Endothelial cell of umbilical vein (primary cell): Measurements from ENCODE around the gene PRKAR1B. TPM values are rescaled to one million over a fixed set of nuclear protein-coding genes. Genes with fewer than 3 reads are reported as not detected.
"Not testable (repeated sequence)": the region's sequence is repeated elsewhere in the genome, so short reads cannot be mapped to it uniquely, and the experiment has no call there.

Source experiments
- BruUV-seq: library from RNA; stranded (reverse); fragments of 400-500 nt; replicated peaks from 2 replicates; lab custom pipeline; 2021; lab: Mats Ljungman, UMichigan
- CTCF ChIA-PET: fragments of 300-600, 350-600 bp; sonication (Branson Sonifier 250); formaldehyde crosslinking; loops from one replicate; lab custom pipeline; 2021; ENCODE audit warnings: antibody characterized with exemption, inconsistent platforms; lab: Charles Lee
- POLR2A ChIA-PET: fragments of 300-600, 350-600 bp; sonication (Branson Sonifier 250); formaldehyde crosslinking; loops from one replicate; lab custom pipeline; 2021; ENCODE audit warnings: antibody characterized with exemption, inconsistent platforms; lab: Charles Lee
- DNase-seq: peaks from one replicate; pipeline ENCODE4 v3.0.0-alpha.2; 2011; ENCODE audit warnings: low read depth, low spot score
- FAIRE-seq: peaks from 2 replicates; lab custom pipeline; 2011; peaks lifted over from hg19 to GRCh38; lab: Jason Lieb, UNC
- H2AFZ ChIP-seq: 2 replicates; pipeline ENCODE4 v1.6.0; 2012; ENCODE audit warnings: low read depth, low read length, control low read depth, inconsistent platforms
- H3K27ac ChIP-seq: 2 replicates; pipeline ENCODE4 v1.5.1; 2011; ENCODE audit warnings: low read depth, mild to moderate bottlenecking, control low read depth, low read length, moderate library complexity; ENCODE audit not compliant: insufficient read depth
- H3K27me3 ChIP-seq, 2 experiments: 2 replicates each; pipeline versions ENCODE4 v1.6.0 to v1.6.1; 2011; ENCODE audit warnings: low read length in 2 of 2, mixed read lengths in 1 of 2; ENCODE audit not compliant: control insufficient read depth in 2 of 2, insufficient read depth in 2 of 2
- H3K36me3 ChIP-seq, 2 experiments: 2 replicates in 1 of 2; 3 replicates in 1 of 2; pipeline ENCODE4 v1.5.1; 2011; ENCODE audit warnings: low read length in 2 of 2, mild to moderate bottlenecking in 1 of 2, moderate library complexity in 1 of 2; ENCODE audit not compliant: control insufficient read depth in 2 of 2, insufficient read depth in 2 of 2; ENCODE audit errors: extremely low read depth in 1 of 2
- H3K4me1 ChIP-seq: 3 replicates; pipeline ENCODE4 v1.5.1; 2011; ENCODE audit warnings: mild to moderate bottlenecking, low read length; ENCODE audit not compliant: control insufficient read depth, insufficient read depth; ENCODE audit errors: extremely low read depth
- H3K4me2 ChIP-seq: 2 replicates; pipeline ENCODE4 v1.6.1; 2011; ENCODE audit warnings: low read length, control low read depth, mixed read lengths; ENCODE audit not compliant: insufficient read depth
- H3K4me3 ChIP-seq, 3 experiments: fragments of 200-600 bp in 1 of 3; sonication (generic), shearing (Covaris generic) in 1 of 3; replicated peaks in 1 of 3; 2 replicates each; pipeline ENCODE4 v1.5.1; 2011 to 2016; ENCODE audit warnings: control low read depth in 3 of 3, low read length in 3 of 3, mild to moderate bottlenecking in 2 of 3, inconsistent platforms in 1 of 3, low read depth in 1 of 3, moderate library complexity in 1 of 3; ENCODE audit not compliant: insufficient read depth in 1 of 3
- H3K79me2 ChIP-seq: 2 replicates; pipeline ENCODE4 v1.6.0; 2012; ENCODE audit warnings: low read length, inconsistent platforms; ENCODE audit not compliant: control insufficient read depth, insufficient read depth
- H3K9ac ChIP-seq: replicated peaks from 2 replicates; pipeline ENCODE3; 2011; ENCODE audit warnings: low read length, control low read depth; ENCODE audit not compliant: insufficient read depth; ENCODE audit errors: extremely low read depth
- H3K9me1 ChIP-seq: replicated peaks from 3 replicates; pipeline ENCODE4 v1.6.0; 2011; ENCODE audit warnings: mild to moderate bottlenecking, low read length; ENCODE audit not compliant: control insufficient read depth, insufficient read depth; ENCODE audit errors: extremely low read depth
- H3K9me3 ChIP-seq: replicated peaks from 2 replicates; pipeline ENCODE4 v1.5.1; 2012; ENCODE audit warnings: low read length, inconsistent platforms; ENCODE audit not compliant: control insufficient read depth, insufficient read depth
- H4K20me1 ChIP-seq: replicated peaks from 2 replicates; pipeline ENCODE3; 2011; ENCODE audit warnings: mild to moderate bottlenecking, low read length; ENCODE audit not compliant: control insufficient read depth, insufficient read depth; ENCODE audit errors: extremely low read depth
- CTCF ChIP-seq, 2 donors: IDR thresholded peaks; 1 replicate in 1 of 2; 2 replicates in 1 of 2; pipeline ENCODE4 v1.5.1; 2011; ENCODE audit warnings: low read length in 2 of 2, mild to moderate bottlenecking in 2 of 2, moderate library complexity in 2 of 2, control low read depth in 1 of 2, inconsistent platforms in 1 of 2, low read depth in 1 of 2; ENCODE audit not compliant: insufficient read depth in 1 of 2; ENCODE audit errors: extremely low read depth in 1 of 2
- FOS ChIP-seq: IDR thresholded peaks from 2 replicates; pipeline ENCODE4 v1.6.1; 2011; ENCODE audit warnings: mild to moderate bottlenecking, low read length, moderate library complexity, borderline replicate concordance; ENCODE audit not compliant: insufficient read depth
- GATA2 ChIP-seq: IDR thresholded peaks from 2 replicates; pipeline ENCODE4 v1.7.0; 2011; ENCODE audit warnings: low read depth, mild to moderate bottlenecking, moderate library complexity, mixed read lengths, low read length; ENCODE audit not compliant: insufficient read length, insufficient read depth
- JUN ChIP-seq: IDR thresholded peaks from 2 replicates; pipeline ENCODE4 v1.6.1; 2011; ENCODE audit warnings: borderline replicate concordance, low read depth; ENCODE audit not compliant: insufficient read length, insufficient read depth
- MYC ChIP-seq: IDR thresholded peaks from one replicate; pipeline ENCODE4 v1.6.1; 2011; ENCODE audit warnings: mild to moderate bottlenecking, low read depth, low read length
- POLR2A ChIP-seq: IDR thresholded peaks from 2 replicates; pipeline ENCODE4 v1.6.1; 2012; ENCODE audit warnings: low read depth, mild to moderate bottlenecking, control low read depth, low read length
- POLR2AphosphoS5 ChIP-seq: IDR thresholded peaks from 2 replicates; pipeline ENCODE4 v1.6.1; 2012; ENCODE audit warnings: low read depth, mild to moderate bottlenecking, control low read depth, low read length, moderate library complexity; ENCODE audit not compliant: insufficient read depth
- dilution Hi-C: fragments of 300-500 bp; cut with MboI; formaldehyde crosslinking; loops from one replicate; pipeline ENCODE4 v1.15.0; 2019; ENCODE audit warnings: low sequenced_read_pairs; ENCODE audit not compliant: extremely low pct_ligation_motif_present
- intact Hi-C: fragments of 100-400 bp; cut with micrococcal nuclease; formaldehyde crosslinking; loops from one replicate; pipeline ENCODE4 v1.10.0; 2022
- polyA plus RNA-seq, 4 experiments: library from polyadenylated mRNA; depleted of rRNA in 3 of 4; stranded (reverse) in 3 of 4; unstranded in 1 of 4; fragments of >200 nt; gene quantifications; 2 replicates each; pipeline versions ENCODE4 v1.2.1 to v1.2.3, GENCODE V29; 2011 to 2012; ENCODE audit warnings: missing spikeins in 1 of 4
- total RNA-seq: library from RNA; stranded (reverse); gene quantifications from 2 replicates; pipeline ENCODE4 v1.2.3, GENCODE V29; 2021
- TF ChIP-seq, protein P1 (sequence below): IDR thresholded peaks from 2 replicates; pipeline ENCODE4 v1.6.1; 2011; ENCODE audit not compliant: insufficient read depth, insufficient read length

The PRKAR1B gene
- total and polyA plus RNA-seq, 2 donors (not counting 3 experiments of a cell fraction or from before 2014, with no cell fraction given) = 15.4 to 29.2 TPM

- BruUV-seq, DNase-seq, H3K4me2 ChIP-seq, H3K4me3 ChIP-seq, H3K9ac ChIP-seq, intact Hi-C loops, H2AFZ ChIP-seq, H4K20me1 ChIP-seq, FAIRE-seq, H3K27me3 ChIP-seq, CTCF ChIA-PET, H3K27ac ChIP-seq, H3K9me3 ChIP-seq, dilution Hi-C loops, POLR2A ChIA-PET, H3K9me1 ChIP-seq, H3K4me1 ChIP-seq: not testable (repeated sequence)
- H3K79me2 ChIP-seq = peaks cover 15% of the 10 kb centered on the region
- peaks cover 3 to 21% of the 10 kb centered on the region in 2 experiments for H3K36me3 ChIP-seq
Observed at GRCh38 chr7:743341-744127, 16.5 kb upstream of the PRKAR1B start.

DNA sequence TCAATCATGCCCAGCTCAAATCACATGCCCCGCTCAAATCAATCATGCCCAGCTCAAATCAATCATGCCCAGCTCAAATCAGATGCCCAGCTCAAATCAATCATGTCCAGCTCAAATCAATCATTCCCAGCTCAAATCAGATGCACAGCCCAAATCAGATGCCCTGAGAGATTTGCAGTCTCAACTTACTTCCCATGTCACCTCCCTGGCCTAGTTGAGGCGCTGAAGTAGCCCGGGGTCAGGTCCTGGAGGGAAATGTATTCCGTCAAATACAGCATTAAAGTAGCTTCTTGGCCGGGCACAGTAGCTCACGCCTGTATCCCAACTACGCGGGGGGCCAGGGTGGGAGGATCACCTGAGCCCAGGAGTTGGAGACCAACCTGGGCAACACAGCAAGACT is 15.7 kb upstream of the PRKAR1B start:
- H3K9ac ChIP-seq = no peak overlapping the region
- H3K9me3 ChIP-seq = no peaks in the 10 kb centered on the region
- H2AFZ ChIP-seq = no peak overlapping the region
- H3K27me3 ChIP-seq = no peaks in the 10 kb centered on the region
- H3K4me3 ChIP-seq = no peak overlapping the region
- TF ChIP-seq GATA2 (no peak), POLR2A (no peak), POLR2AphosphoS5 (no peak), MYC (no peak), JUN (no peak), CTCF (IDR thresholded peaks at IDR 0.05; ENCODE audit: extremely low read depth in 1 of 2, insufficient read depth in 1 of 2, low read depth in 1 of 2, low read length in 2 of 2) (no peak), FOS (no peak)
- TF ChIP-seq, protein P1, sequence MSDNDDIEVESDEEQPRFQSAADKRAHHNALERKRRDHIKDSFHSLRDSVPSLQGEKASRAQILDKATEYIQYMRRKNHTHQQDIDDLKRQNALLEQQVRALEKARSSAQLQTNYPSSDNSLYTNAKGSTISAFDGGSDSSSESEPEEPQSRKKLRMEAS = no peak
- H3K4me1 ChIP-seq = no peaks in the 10 kb centered on the region
- DNase-seq (no peak), FAIRE-seq (no peak)
- dilution Hi-C loops (no loop called here), intact Hi-C loops (no loop called here)
- H3K79me2 ChIP-seq = peaks cover 22% of the 10 kb centered on the region
- H3K36me3 ChIP-seq = peaks cover 3 to 21% of the 10 kb centered on the region in 2 experiments
- H3K27ac ChIP-seq = no peak overlapping the region
- BruUV-seq = no TSS peak
- CTCF ChIA-PET = no interaction called here
- H3K9me1 ChIP-seq = no peaks in the 10 kb centered on the region
- H4K20me1 ChIP-seq = no peaks in the 10 kb centered on the region
- no peak overlapping the region for H3K4me2 ChIP-seq
- POLR2A ChIA-PET = no interaction called here
